Measurements from ENCODE around the gene ADRA2C.

Gene ADRA2C
- total RNA-seq = 0 reads per million in 3 donors

- Histone ChIP-seq H3K36me3 (ENCODE audit: control insufficient read depth, insufficient read depth, low read length) (no peaks in the 10 kb centered on the region), H3K27me3 (replicated peaks; ENCODE audit: control insufficient read depth, insufficient read depth, low read length, poor library complexity, severe bottlenecking) (no peaks in the 10 kb centered on the region), H3K4me3 (ENCODE audit: insufficient read depth, low read depth, low read length, poor library complexity, severe bottlenecking) (no peak within 1 kb of the TSS), H3K9me3 (ENCODE audit: control insufficient read depth, low read length) (no peaks in the 10 kb centered on the region), H3K4me1 (ENCODE audit: control insufficient read depth, insufficient read depth, low read length, poor library complexity, severe bottlenecking) (no peaks in the 10 kb centered on the region), H3K27ac (ENCODE audit: insufficient read depth, low read length, poor library complexity, severe bottlenecking) (no peak within 1 kb of the TSS)
- no peak for DNase-seq
Observed at GRCh38 chr4:3766036-3766784, at the start of gene ADRA2C. TSS of gene ADRA2C (plus strand) at chr4:3766385. CDS start at chr4:3766607, 222 bp downstream.

DNA sequence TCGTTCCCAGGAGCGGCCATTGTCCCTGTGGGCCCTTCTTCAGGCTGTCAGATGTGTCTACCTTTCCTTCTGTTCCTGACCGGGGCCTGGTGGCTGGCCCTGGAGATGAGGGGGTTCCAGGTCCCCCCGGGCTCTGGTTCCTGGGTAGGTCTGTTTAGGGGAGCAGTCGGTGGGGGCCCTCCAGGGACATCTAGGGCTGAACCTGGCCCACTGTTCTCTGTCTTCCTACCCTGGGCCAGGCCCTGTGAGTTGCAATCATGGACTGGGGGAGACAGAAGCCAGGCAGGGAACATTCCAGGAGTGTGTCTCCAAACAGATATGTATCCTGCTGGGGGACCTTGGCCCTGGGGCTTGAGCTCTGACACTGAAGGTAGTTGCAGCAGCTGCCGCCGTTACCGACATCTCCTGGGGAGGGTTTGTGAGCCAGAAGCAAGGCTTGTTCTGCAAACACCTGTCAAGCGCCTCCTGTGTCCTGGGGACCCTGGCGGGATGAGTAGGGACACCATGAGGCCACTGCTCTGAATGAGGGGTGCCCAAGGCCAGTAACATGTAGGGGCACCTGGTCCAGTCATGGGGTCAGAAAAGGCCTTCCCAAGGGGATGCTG lies 49.5 kb upstream of the ADRA2C start:
- no peaks in the 10 kb centered on the region for H3K36me3 ChIP-seq (ENCODE audit: control insufficient read depth, insufficient read depth, low read length)
- DNase-seq = no peak
- no peak overlapping the region for H3K27ac ChIP-seq (ENCODE audit: insufficient read depth, low read length, poor library complexity, severe bottlenecking)
- no peak overlapping the region for H3K4me3 ChIP-seq (ENCODE audit: insufficient read depth, low read depth, low read length, poor library complexity, severe bottlenecking)
- no peaks in the 10 kb centered on the region for H3K9me3 ChIP-seq (ENCODE audit: control insufficient read depth, low read length)
- H3K4me1 ChIP-seq (ENCODE audit: control insufficient read depth, insufficient read depth, low read length, poor library complexity, severe bottlenecking) = no peaks in the 10 kb centered on the region
- peaks cover 5% of the 10 kb centered on the region for H3K27me3 ChIP-seq (replicated peaks; ENCODE audit: control insufficient read depth, insufficient read depth, low read length, poor library complexity, severe bottlenecking)

DNA sequence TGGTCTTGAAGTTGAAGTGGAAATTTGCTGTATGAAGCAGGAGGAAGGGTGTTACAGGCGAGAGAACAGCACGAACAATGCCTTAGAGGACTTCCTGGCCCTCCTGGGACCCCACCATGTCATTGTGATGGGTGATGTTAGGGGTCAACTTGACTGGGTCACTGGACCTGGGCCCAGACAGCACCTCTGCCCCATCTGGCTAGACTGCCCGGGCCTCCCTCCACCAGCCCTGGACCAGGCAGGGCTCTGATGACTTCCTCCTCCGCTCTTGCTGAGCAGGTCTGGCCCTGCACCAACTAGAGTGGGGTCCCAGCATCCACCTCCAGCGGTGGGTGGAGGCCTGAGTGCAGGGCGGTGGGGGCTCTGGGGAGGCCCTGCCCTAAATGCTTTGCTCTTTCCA lies 48.9 kb upstream of the ADRA2C start:
- Histone ChIP-seq H3K4me1 (ENCODE audit: control insufficient read depth, insufficient read depth, low read length, poor library complexity, severe bottlenecking) (no peaks in the 10 kb centered on the region), H3K36me3 (ENCODE audit: control insufficient read depth, insufficient read depth, low read length) (no peaks in the 10 kb centered on the region), H3K27me3 (replicated peaks; ENCODE audit: control insufficient read depth, insufficient read depth, low read length, poor library complexity, severe bottlenecking) (peaks cover 5% of the 10 kb centered on the region), H3K9me3 (ENCODE audit: control insufficient read depth, low read length) (no peaks in the 10 kb centered on the region), H3K27ac (ENCODE audit: insufficient read depth, low read length, poor library complexity, severe bottlenecking) (no peak overlapping the region), H3K4me3 (ENCODE audit: insufficient read depth, low read depth, low read length, poor library complexity, severe bottlenecking) (no peak overlapping the region)
- DNase-seq = no peak

GRCh38 chr4:3718462-3718861 lies 47.7 kb upstream of the ADRA2C start:
- DNase-seq = no peak
- Histone ChIP-seq H3K4me3 (ENCODE audit: insufficient read depth, low read depth, low read length, poor library complexity, severe bottlenecking) (no peak overlapping the region), H3K27ac (ENCODE audit: insufficient read depth, low read length, poor library complexity, severe bottlenecking) (no peak overlapping the region), H3K9me3 (ENCODE audit: control insufficient read depth, low read length) (no peaks in the 10 kb centered on the region), H3K27me3 (replicated peaks; ENCODE audit: control insufficient read depth, insufficient read depth, low read length, poor library complexity, severe bottlenecking) (peaks cover 5% of the 10 kb centered on the region), H3K4me1 (ENCODE audit: control insufficient read depth, insufficient read depth, low read length, poor library complexity, severe bottlenecking) (no peaks in the 10 kb centered on the region), H3K36me3 (ENCODE audit: control insufficient read depth, insufficient read depth, low read length) (no peaks in the 10 kb centered on the region)

DNA sequence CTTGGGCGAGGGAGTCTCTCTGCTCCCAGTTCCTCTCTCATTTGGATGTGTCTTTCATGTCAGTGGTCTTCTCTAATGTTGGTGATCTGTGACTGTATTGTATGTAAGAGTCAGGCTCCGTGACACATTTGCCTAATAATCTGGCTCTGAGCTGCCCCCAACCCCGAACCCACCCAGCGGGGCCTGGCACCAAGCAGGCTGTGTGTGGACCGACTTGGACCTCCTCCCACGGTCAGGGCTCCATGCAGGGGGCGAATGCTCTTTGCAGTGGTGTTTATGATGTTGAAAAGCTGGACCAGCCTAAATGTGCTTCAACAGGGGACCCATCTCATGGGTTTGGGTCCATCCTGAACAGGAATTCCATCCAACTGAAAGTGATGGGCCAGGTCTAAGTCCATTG lies 47.0 kb upstream of the ADRA2C start:
- no peak for DNase-seq
- H3K27ac ChIP-seq (ENCODE audit: insufficient read depth, low read length, poor library complexity, severe bottlenecking) = no peak overlapping the region
- no peaks in the 10 kb centered on the region for H3K4me1 ChIP-seq (ENCODE audit: control insufficient read depth, insufficient read depth, low read length, poor library complexity, severe bottlenecking)
- no peaks in the 10 kb centered on the region for H3K36me3 ChIP-seq (ENCODE audit: control insufficient read depth, insufficient read depth, low read length)
- H3K27me3 ChIP-seq (replicated peaks; ENCODE audit: control insufficient read depth, insufficient read depth, low read length, poor library complexity, severe bottlenecking) = peaks cover 5% of the 10 kb centered on the region
- H3K4me3 ChIP-seq (ENCODE audit: insufficient read depth, low read depth, low read length, poor library complexity, severe bottlenecking) = no peak overlapping the region
- H3K9me3 ChIP-seq (ENCODE audit: control insufficient read depth, low read length) = no peaks in the 10 kb centered on the region

DNA sequence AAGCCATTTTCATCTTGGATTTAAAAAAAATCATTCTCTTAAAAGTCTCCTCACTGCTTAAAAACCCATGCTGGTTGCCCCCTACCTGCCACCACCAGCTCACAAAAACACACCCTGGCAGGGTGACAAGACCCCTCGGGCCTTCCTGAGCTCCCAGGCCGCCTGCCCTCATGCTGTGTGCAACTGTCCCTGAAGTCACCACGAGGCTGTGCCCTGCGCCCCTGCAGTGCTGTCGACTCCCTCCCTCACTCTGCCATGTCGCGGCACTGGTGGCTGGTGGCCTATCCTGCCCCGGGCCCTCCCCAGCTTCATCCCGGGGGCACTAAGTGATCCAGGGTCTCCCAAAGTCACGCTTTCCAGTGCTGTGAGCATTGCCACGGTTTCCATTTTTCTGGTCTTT lies 46.3 kb upstream of the ADRA2C start:
- no peaks in the 10 kb centered on the region for H3K4me1 ChIP-seq (ENCODE audit: control insufficient read depth, insufficient read depth, low read length, poor library complexity, severe bottlenecking)
- peaks cover 5% of the 10 kb centered on the region for H3K27me3 ChIP-seq (replicated peaks; ENCODE audit: control insufficient read depth, insufficient read depth, low read length, poor library complexity, severe bottlenecking)
- H3K36me3 ChIP-seq (ENCODE audit: control insufficient read depth, insufficient read depth, low read length) = no peaks in the 10 kb centered on the region
- no peaks in the 10 kb centered on the region for H3K9me3 ChIP-seq (ENCODE audit: control insufficient read depth, low read length)
- H3K4me3 ChIP-seq (ENCODE audit: insufficient read depth, low read depth, low read length, poor library complexity, severe bottlenecking) = no peak overlapping the region
- DNase-seq = no peak
- no peak overlapping the region for H3K27ac ChIP-seq (ENCODE audit: insufficient read depth, low read length, poor library complexity, severe bottlenecking)

- no peaks in the 10 kb centered on the region for H3K9me3 ChIP-seq (ENCODE audit: control insufficient read depth, low read length)
- H3K4me1 ChIP-seq (ENCODE audit: control insufficient read depth, insufficient read depth, low read length, poor library complexity, severe bottlenecking) = no peaks in the 10 kb centered on the region
- no peak overlapping the region for H3K27ac ChIP-seq (ENCODE audit: insufficient read depth, low read length, poor library complexity, severe bottlenecking)
- no peak for DNase-seq
- peaks cover 5% of the 10 kb centered on the region for H3K27me3 ChIP-seq (replicated peaks; ENCODE audit: control insufficient read depth, insufficient read depth, low read length, poor library complexity, severe bottlenecking)
- no peak overlapping the region for H3K4me3 ChIP-seq (ENCODE audit: insufficient read depth, low read depth, low read length, poor library complexity, severe bottlenecking)
- H3K36me3 ChIP-seq (ENCODE audit: control insufficient read depth, insufficient read depth, low read length) = no peaks in the 10 kb centered on the region
Observed at GRCh38 chr4:3720466-3720865, 45.7 kb upstream of the ADRA2C start.

GRCh38 chr4:3721186-3721585 lies 45.0 kb upstream of the ADRA2C start:
- H3K36me3 ChIP-seq (ENCODE audit: control insufficient read depth, insufficient read depth, low read length) = no peaks in the 10 kb centered on the region
- H3K4me3 ChIP-seq (ENCODE audit: insufficient read depth, low read depth, low read length, poor library complexity, severe bottlenecking) = no peak overlapping the region
- no peaks in the 10 kb centered on the region for H3K4me1 ChIP-seq (ENCODE audit: control insufficient read depth, insufficient read depth, low read length, poor library complexity, severe bottlenecking)
- DNase-seq = no peak
- peaks cover 5% of the 10 kb centered on the region for H3K27me3 ChIP-seq (replicated peaks; ENCODE audit: control insufficient read depth, insufficient read depth, low read length, poor library complexity, severe bottlenecking)
- H3K27ac ChIP-seq (ENCODE audit: insufficient read depth, low read length, poor library complexity, severe bottlenecking) = no peak overlapping the region
- H3K9me3 ChIP-seq (ENCODE audit: control insufficient read depth, low read length) = no peaks in the 10 kb centered on the region

- Histone ChIP-seq H3K27me3 (replicated peaks; ENCODE audit: control insufficient read depth, insufficient read depth, low read length, poor library complexity, severe bottlenecking) (peaks cover 5% of the 10 kb centered on the region), H3K27ac (ENCODE audit: insufficient read depth, low read length, poor library complexity, severe bottlenecking) (no peak overlapping the region), H3K4me3 (ENCODE audit: insufficient read depth, low read depth, low read length, poor library complexity, severe bottlenecking) (no peak overlapping the region), H3K4me1 (ENCODE audit: control insufficient read depth, insufficient read depth, low read length, poor library complexity, severe bottlenecking) (no peaks in the 10 kb centered on the region), H3K9me3 (ENCODE audit: control insufficient read depth, low read length) (no peaks in the 10 kb centered on the region), H3K36me3 (ENCODE audit: control insufficient read depth, insufficient read depth, low read length) (no peaks in the 10 kb centered on the region)
- DNase-seq = no peak
Observed at GRCh38 chr4:3721627-3722026, 44.6 kb upstream of the ADRA2C start.

GRCh38 chr4:3722446-3723231 lies 43.5 kb upstream of the ADRA2C start:
- H3K4me1 ChIP-seq (ENCODE audit: control insufficient read depth, insufficient read depth, low read length, poor library complexity, severe bottlenecking) = no peaks in the 10 kb centered on the region
- H3K27ac ChIP-seq (ENCODE audit: insufficient read depth, low read length, poor library complexity, severe bottlenecking) = no peak overlapping the region
- H3K4me3 ChIP-seq (ENCODE audit: insufficient read depth, low read depth, low read length, poor library complexity, severe bottlenecking) = no peak overlapping the region
- H3K9me3 ChIP-seq (ENCODE audit: control insufficient read depth, low read length) = no peaks in the 10 kb centered on the region
- no peak for DNase-seq
- no peaks in the 10 kb centered on the region for H3K36me3 ChIP-seq (ENCODE audit: control insufficient read depth, insufficient read depth, low read length)
- H3K27me3 ChIP-seq (replicated peaks; ENCODE audit: control insufficient read depth, insufficient read depth, low read length, poor library complexity, severe bottlenecking) = peaks cover 3% of the 10 kb centered on the region

All from effector memory CD4-positive, alpha-beta T cell (primary cell).